Hepatic stellate cell (primary cell): ENCODE results near the gene SPATA18.
A peak's percentile ranks its signal among the peaks of the same experiment; 100 is the strongest.
"Not testable (repeated sequence)": the region's sequence is repeated elsewhere in the genome, so short reads cannot be mapped to it uniquely, and the experiment has no call there.

Source experiments
- DNase-seq: peaks from one replicate; pipeline ENCODE4 v3.0.0; 2011; ENCODE audit warnings: low spot score

SPATA18 gene

DNA sequence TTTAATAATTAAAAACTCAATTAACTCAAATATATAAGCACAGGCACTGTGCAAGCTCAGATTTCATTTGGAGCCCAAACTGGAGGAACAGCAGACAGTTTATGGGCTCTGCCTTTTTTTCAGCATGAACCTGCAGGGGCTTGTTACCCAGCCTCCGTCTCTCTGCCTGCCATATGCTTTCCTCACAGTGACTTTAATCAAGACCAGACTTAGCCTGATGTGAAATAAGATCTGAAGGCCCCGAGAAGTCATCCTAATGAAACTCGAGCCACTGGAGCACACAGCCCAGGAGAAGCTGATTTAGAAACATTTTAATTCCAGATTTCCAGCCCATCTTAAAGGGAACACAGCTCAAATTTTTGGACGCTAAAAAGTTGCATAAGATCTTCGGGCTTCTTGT lies 55.6 kb downstream of the SPATA18 start:
- DNase-seq = no peak

DNA sequence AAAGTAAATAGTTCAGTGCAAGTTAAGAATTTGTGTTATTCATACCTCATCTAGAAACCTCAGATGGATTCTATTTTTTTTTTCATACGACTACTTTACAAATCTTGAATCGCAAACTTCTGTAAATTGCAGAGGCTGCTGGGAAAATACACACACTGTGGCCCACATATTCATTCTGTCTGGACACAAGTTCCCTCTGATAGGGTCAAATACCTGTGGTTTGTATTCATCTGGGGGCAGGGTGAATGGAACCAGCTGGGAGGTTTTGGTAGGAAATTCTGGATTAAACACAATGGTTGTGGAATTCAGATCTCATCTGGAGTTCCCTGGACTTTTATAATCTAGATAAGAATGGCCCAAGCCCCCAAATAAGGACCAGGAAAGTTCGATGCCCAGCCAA lies 56.2 kb downstream of the SPATA18 start:
- DNase-seq = no peak

DNA sequence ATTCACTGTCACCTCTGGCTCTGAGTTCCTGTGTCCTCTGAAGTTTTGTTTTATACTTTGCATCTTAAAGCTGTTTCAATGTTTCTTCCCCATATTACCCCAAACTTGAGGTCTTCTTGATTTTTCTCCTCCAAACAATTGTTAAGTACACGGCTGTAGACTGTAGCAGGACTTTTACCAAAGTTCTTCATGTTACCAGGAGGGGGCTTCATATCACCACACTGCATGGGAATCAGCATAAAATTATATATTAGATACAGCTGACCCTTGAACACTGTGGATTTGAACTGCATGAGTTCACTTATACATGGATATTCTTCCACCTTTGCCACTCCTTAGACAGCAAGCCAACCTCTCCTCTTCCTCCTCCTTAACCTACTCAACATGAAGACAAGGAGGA lies 56.6 kb downstream of the SPATA18 start:
- no peak for DNase-seq

DNA sequence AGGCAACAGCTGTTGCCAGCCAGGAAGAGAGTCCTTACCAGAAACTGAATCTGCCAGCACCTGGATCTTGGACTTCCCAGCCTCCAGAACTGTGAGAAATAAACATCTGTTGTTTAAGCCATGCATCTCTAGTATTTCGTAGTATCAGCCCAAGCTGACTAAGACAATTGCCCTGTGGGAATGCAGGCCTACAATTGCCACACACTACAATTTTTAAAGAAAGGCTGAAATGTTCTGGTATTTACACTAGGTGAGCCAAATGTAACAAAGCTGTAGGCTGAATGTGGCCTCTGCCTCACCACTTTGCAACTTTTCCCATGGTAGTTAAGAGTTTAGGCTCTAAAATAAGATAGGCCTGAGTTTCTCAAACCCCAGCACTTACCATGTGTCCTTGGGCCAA lies 59.1 kb downstream of the SPATA18 start:
- DNase-seq = no peak

DNA sequence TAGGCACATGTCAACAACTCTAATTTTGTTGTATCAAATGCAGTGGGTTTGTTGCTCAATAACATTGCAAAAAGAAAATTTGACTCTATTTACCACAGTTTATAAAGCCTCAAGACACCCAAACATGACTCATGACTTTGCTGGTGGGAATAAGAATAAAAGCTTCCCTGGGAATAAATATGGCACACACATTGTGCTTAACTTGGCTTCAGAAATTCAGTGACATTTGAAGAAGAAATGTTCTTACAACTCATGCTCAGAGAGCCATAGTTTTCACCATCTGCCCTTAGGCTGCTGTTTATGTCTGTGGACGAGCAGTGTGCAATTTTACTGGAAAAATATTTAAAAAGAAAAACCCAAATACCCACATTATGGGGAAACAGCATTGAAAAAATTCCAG lies 60.9 kb downstream of the SPATA18 start:
- no peak for DNase-seq

DNA sequence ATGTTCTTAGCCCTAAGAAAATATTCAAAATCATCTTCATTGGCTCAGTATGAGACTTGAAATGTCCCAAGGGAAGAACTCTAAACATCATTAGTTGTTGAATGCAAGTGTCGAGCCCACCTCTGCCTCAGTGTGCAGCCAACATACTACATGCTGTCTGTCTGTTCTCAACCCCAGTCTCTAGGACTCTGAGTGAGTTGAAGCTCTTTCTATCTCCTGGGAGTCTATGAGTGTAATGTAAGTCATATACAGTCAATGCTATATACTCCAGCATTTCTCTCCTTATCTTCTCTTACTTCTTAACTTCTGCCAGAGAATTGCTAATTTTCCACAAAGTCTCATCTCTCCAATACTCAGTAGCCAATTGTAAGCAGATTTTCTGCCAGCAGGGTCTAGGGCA lies 61.3 kb downstream of the SPATA18 start:
- no peak for DNase-seq

DNA sequence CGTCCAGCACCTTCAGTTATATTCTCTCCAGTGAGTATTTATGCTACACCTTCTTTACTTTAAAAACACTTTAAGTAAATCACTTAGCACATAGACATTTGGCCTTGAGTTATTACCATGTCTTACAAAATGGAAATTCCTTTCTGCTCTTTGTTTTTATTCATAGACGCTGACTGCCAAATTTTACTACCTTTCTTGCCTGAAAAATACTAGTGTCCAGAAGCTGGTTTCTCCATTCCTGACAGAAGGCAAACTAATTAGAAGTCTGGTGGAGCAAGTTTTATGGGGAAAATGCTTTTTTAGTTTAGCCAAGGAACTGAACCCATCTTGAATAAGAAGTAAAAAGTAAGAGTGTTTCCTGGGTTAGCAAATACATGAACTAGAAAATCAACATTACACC lies 65.5 kb downstream of the SPATA18 start:
- DNase-seq = no peak

DNA sequence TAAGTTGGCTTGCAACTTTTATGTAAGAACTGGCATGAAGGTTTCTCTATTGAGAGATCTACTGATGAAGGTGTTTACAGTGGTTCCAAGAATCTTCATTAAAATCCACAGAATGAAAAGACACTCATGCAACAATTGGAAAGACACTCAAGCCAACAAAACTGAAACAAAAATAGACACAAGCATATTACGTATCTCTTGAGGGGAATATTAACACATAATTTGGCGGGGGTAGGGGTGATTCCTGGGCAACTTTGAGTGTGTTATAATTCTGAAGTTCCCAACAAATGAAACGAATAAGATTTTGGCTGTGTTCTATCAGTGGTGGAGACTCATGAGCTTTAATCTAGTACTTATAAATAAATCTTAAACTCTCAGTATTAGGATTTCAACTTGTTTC lies 75.1 kb downstream of the SPATA18 start:
- DNase-seq = no peak

DNA sequence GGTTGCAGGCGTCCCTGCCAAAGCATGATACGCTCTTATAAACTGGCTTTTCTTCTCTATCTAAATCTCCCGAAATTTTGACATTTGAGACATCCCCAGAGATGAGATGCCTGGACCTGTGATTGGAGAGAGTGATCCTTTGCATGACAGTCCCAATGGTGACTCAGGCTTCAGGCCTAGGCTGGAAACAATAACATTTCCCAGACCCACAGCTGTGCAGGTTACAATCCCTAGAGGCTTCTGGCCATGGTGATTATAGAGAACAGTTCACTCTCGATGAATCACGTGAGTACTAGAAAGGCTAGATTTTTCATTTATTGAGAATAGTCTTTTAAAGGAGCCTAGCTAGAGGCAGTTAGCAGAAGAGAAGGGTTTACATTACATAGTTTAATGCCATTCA lies 75.9 kb downstream of the SPATA18 start:
- DNase-seq = peak; percentile 7

DNA sequence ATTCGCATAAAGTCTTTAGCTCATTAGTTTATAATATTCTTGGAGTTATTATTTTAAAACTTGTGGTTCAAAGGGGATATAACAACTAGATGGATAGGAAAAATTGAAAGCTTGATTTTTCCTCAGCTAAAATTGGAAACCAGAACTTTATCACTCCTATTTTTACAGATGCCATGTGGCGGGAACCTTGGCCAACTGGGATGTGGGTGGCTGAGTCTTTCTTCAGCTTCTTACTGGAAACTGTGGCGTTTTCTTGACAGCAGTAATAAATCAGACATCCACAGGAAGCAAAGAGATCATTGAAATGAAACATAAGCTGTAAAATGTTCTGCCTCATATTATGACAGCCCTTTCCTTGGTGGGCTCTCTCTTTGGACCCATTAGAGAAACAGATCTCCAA lies 84.1 kb downstream of the SPATA18 start:
- DNase-seq = no peak

DNA sequence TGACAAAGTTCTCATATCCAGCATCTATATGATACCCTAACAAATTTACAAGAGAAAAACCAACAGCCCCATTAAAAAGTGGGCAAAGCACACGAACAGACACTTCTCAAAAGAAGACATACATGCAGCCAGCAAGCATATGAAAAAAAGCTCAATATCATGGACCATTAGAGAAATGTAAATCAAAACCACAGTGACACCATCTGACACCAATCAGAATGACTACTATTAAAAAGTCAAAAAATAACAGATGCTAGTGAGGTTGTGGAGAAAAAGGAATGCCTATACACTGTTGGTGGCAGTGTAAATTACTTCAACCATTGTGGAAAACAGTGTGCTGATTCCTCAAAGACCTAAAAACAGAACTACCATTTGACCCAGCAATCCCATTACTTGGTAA lies 86.0 kb downstream of the SPATA18 start:
- not testable (repeated sequence) for DNase-seq

DNA sequence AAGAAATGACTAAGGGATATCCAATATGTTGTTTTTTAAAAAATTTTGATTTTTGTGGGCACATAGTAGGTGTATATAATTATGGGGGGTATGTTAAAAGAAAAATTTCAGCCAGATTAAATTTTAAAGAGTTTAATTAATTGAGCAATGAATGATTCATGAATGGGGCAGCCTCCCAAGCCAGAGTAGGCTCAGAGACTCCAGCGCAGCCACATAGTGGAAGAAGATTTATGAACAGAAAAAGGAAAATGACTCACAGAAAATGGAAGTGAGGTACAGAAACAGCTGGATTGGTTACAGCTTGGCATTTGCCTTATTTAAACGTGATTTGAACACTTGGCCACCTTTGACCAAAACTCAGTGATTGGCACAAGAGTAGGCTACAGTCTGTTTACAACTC lies 91.7 kb downstream of the SPATA18 start:
- no peak for DNase-seq

DNA sequence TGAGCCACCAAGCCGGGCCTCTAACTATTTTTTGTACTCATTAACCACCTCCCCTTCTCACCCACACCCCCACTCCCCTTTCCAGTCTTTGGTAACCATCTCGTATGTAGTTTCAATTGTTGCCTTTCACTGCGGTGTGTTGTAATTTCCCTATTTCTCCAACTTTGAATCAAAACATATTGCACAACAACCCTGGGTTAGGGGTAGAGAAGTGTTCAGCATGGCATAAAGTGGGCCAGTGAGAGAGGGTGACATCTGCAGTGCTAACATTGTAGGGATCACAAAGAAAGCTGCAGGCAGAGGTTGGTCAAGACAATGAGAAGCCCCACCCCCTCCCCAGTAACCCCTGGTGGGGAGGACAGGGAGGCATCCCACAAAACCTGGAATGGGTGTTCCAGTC lies 92.7 kb downstream of the SPATA18 start:
- no peak for DNase-seq

DNA sequence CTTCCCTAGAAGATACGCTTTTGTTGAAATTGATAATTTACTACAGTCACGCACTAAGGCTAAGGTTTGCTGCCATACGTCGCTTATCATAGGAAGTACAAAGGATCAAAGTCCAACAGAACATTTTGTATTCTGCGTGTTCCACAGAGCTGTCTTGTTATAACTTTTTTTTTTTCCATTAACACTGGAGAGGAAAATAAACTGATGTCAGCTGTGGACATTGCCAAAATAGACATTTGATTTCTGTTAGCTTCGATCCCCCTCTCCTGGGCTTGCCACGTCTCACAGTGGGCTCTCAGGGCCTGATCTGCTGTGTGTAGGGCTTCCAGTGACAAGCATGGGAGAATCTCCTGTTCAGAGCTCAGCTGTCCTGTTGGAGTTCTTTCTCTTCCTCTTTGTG lies 93.3 kb downstream of the SPATA18 start:
- no peak for DNase-seq
